PC-3 (cell line): ENCODE results near the gene USH2A. TPM values are rescaled to one million over a fixed set of nuclear protein-coding genes. Genes with fewer than 3 reads are reported as not detected.

Source experiments
- ATAC-seq: fragments of 200-7000 bp; cut with Tn5 transposase; 2 replicates; pipeline ENCODE4 v1.9.1; 2020; ENCODE audit warnings: mild to moderate bottlenecking, moderate library complexity
- BruUV-seq: library from RNA; stranded (reverse); fragments of 400-500 nt; replicated peaks from 2 replicates; lab custom pipeline; 2021; lab: Mats Ljungman, UMichigan
- CTCF ChIA-PET: fragments of 300-600 bp; sonication (Branson Sonifier 250); formaldehyde crosslinking; loops from one replicate; lab custom pipeline; 2022; ENCODE audit warnings: antibody characterized with exemption; lab: Charles Lee
- POLR2A ChIA-PET: fragments of 300-600 bp; sonication (Branson Sonifier 250); formaldehyde crosslinking; loops from one replicate; lab custom pipeline; 2022; ENCODE audit warnings: antibody characterized with exemption; ENCODE audit not compliant: unreplicated experiment; lab: Charles Lee
- DNase-seq: peaks from one replicate; pipeline ENCODE4 v3.0.0-alpha.2; 2015
- H2AFZ ChIP-seq: fragments of 300-600 bp; sonication (generic); 2 replicates; pipeline ENCODE4 v1.6.0; 2016; ENCODE audit warnings: antibody characterized with exemption, low read length
- H3F3A ChIP-seq: fragments of 300-600 bp; sonication (generic); one replicate; pipeline ENCODE4 v1.6.0; 2017; ENCODE audit warnings: antibody characterized with exemption, low read length, control low read depth, mild to moderate bottlenecking; ENCODE audit not compliant: unreplicated experiment
- H3K27ac ChIP-seq: fragments of 300-600 bp; sonication (generic); 2 replicates; pipeline ENCODE4 v1.5.1; 2016; ENCODE audit warnings: mild to moderate bottlenecking, low read length
- H3K27me3 ChIP-seq: fragments of 300-600 bp; sonication (generic); 2 replicates; pipeline ENCODE4 v1.6.1; 2016; ENCODE audit warnings: low read length, mixed read lengths
- H3K36me3 ChIP-seq: fragments of 300-600 bp; sonication (generic); 2 replicates; pipeline ENCODE4 v1.6.1; 2016; ENCODE audit warnings: low read depth, mixed run types, low read length, mixed read lengths
- H3K4me1 ChIP-seq: fragments of 300-600 bp; sonication (generic); 2 replicates; pipeline ENCODE4 v1.5.1; 2016; ENCODE audit warnings: low read length; ENCODE audit not compliant: insufficient read depth
- H3K4me2 ChIP-seq: fragments of 300-600 bp; sonication (generic); 2 replicates; pipeline ENCODE4 v1.6.0; 2016; ENCODE audit warnings: low read length
- H3K4me3 ChIP-seq: fragments of 300-600 bp; sonication (generic); 2 replicates; pipeline ENCODE4 v1.5.1; 2016; ENCODE audit warnings: mild to moderate bottlenecking, low read length, mixed read lengths
- H3K79me2 ChIP-seq: fragments of 300-600 bp; sonication (generic); 2 replicates; pipeline ENCODE4 v1.6.1; 2017; ENCODE audit warnings: low read length, mixed read lengths
- H3K9ac ChIP-seq: fragments of 300-600 bp; sonication (generic); 2 replicates; pipeline ENCODE4 v1.6.0; 2016; ENCODE audit warnings: mild to moderate bottlenecking, low read length
- H3K9me2 ChIP-seq: fragments of 300-600 bp; sonication (generic); replicated peaks from 2 replicates; pipeline ENCODE4 v1.6.1; 2016; ENCODE audit warnings: mixed run types, low read length, mixed read lengths
- H3K9me3 ChIP-seq: fragments of 300-600 bp; sonication (generic); 2 replicates; pipeline ENCODE4 v1.6.1; 2016; ENCODE audit warnings: low read length, mixed read lengths
- H4K20me1 ChIP-seq: fragments of 300-600 bp; sonication (generic); 2 replicates; pipeline ENCODE4 v1.6.1; 2016; ENCODE audit warnings: low read length, mixed read lengths
- CTCF ChIP-seq: fragments of 300-600 bp; sonication (generic); conservative IDR thresholded peaks from 2 replicates; pipeline ENCODE4 v1.5.1; 2017; ENCODE audit warnings: antibody characterized with exemption, low read depth, mild to moderate bottlenecking, low read length
- EZH2 ChIP-seq: fragments of 300-600 bp; sonication (generic); IDR thresholded peaks from one replicate; pipeline ENCODE4 v1.6.1; 2017; ENCODE audit warnings: antibody characterized with exemption, mild to moderate bottlenecking, low read length; ENCODE audit not compliant: unreplicated experiment
- intact Hi-C: fragments of 100-400 bp; cut with micrococcal nuclease; formaldehyde crosslinking; loops from 2 replicates; pipeline ENCODE4 v1.9.0; 2023
- total RNA-seq: library from RNA; depleted of rRNA; stranded (reverse); fragments of >200 nt; gene quantifications from 2 replicates; pipeline ENCODE4 v1.2.3, GENCODE V29; 2014

USH2A gene
- total RNA-seq, 1 experiment from 2014 or later: not detected

GRCh38 chr1:215581896-215582295 is 841.4 kb downstream of the USH2A start:
- Histone ChIP-seq H3K9ac (no peak overlapping the region), H3K79me2 (no peaks in the 10 kb centered on the region), H3K27ac (no peak overlapping the region), H3K9me2 (no peaks in the 10 kb centered on the region), H3K4me1 (peaks cover 21% of the 10 kb centered on the region), H3K36me3 (peaks cover 39% of the 10 kb centered on the region), H2AFZ (no peak overlapping the region), H3F3A (no peaks in the 10 kb centered on the region), H3K4me2 (no peak overlapping the region), H3K27me3 (no peaks in the 10 kb centered on the region), H3K4me3 (no peak overlapping the region), H3K9me3 (no peaks in the 10 kb centered on the region), H4K20me1 (no peaks in the 10 kb centered on the region)
- DNase-seq (peak; percentile 24), ATAC-seq (no peak)
- ChIA-PET POLR2A (no interaction called here), CTCF (no interaction called here)
- no TSS peak for BruUV-seq
- intact Hi-C loops: no loop called here
- TF ChIP-seq EZH2 (no peak), CTCF (peak; percentile 48; the same call in 1 of the 2 replicates)
